ENCODE data around the gene NACA.
"Not testable (repeated sequence)": the region's sequence is repeated elsewhere in the genome, so short reads cannot be mapped to it uniquely, and the experiment has no call there.

Gene NACA

DNA sequence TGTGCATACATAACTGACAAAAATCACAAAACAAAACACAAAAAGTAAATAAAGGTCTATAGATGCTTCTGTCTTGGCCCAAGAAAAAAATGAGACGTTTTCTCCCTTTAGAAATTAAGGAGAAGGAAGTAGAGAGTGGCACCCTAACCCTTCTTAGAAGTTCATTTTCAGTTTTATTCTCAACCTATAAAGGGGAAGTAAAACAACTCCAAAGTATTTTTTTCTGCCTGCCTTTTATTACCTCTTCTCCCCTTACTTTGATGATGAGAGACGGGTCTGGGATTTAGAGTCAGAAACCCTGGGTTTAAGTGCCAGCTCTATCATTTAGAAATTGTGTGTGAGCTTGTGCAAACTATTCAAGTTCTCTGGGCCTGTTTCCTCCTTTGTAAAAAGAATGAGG is 24.3 kb upstream of the NACA start:
- no peak for DNase-seq
- Histone ChIP-seq H3K9ac (ENCODE audit: low read length) (no peak overlapping the region), H3K4me1 (ENCODE audit: control insufficient read depth, insufficient read depth, low read depth, low read length) (peaks cover 3% of the 10 kb centered on the region), H2BK120ac (ENCODE audit: low read depth, low read length) (no peak overlapping the region), H3K4me2 (ENCODE audit: low read length, poor library complexity, severe bottlenecking) (no peak overlapping the region), H3K4me3 (ENCODE audit: insufficient read depth in 1 of 2, low read depth in 1 of 2, low read length in 2 of 2) (no peak overlapping the region), H3K27ac (ENCODE audit: low read length, poor library complexity, severe bottlenecking) (no peak overlapping the region), H4K8ac (ENCODE audit: low read length) (no peak overlapping the region), H3K36me3 (ENCODE audit: control insufficient read depth in 1 of 2, insufficient read depth in 2 of 2, low read depth in 1 of 2, low read length in 2 of 2) (peaks cover 0 to 11% of the 10 kb centered on the region in 2 experiments), H3K23ac (ENCODE audit: low read length in 2 of 2) (no peak overlapping the region), H2AFZ (ENCODE audit: low read depth, low read length) (no peak overlapping the region), H2BK12ac (ENCODE audit: low read length in 2 of 2) (no peak overlapping the region), H3K79me1 (replicated peaks; ENCODE audit: low read length, poor library complexity, severe bottlenecking) (no peaks in the 10 kb centered on the region), H2BK15ac (ENCODE audit: low read depth, poor library complexity, severe bottlenecking) (no peak overlapping the region), H3K18ac (ENCODE audit: low read depth in 1 of 2, low read length in 2 of 2) (no peak overlapping the region), H3K27me3 (ENCODE audit: control insufficient read depth in 1 of 2, insufficient read depth in 1 of 2, low read length in 2 of 2) (no peaks in the 10 kb centered on the region), H2AK5ac (ENCODE audit: low read length, severe bottlenecking) (no peak overlapping the region), H3K9me3 (ENCODE audit: control insufficient read depth, low read length) (no peaks in the 10 kb centered on the region), H3K4ac (ENCODE audit: low read depth in 1 of 2, low read length in 2 of 2) (no peak overlapping the region), H4K91ac (ENCODE audit: low read length) (no peak overlapping the region), H2BK5ac (ENCODE audit: low read depth, low read length, poor library complexity, severe bottlenecking) (no peak overlapping the region), H3K14ac (ENCODE audit: low read length in 2 of 2) (no peak overlapping the region)
- WGBS = no CpG with 5 or more reads among the region's 2 CpGs

DNA sequence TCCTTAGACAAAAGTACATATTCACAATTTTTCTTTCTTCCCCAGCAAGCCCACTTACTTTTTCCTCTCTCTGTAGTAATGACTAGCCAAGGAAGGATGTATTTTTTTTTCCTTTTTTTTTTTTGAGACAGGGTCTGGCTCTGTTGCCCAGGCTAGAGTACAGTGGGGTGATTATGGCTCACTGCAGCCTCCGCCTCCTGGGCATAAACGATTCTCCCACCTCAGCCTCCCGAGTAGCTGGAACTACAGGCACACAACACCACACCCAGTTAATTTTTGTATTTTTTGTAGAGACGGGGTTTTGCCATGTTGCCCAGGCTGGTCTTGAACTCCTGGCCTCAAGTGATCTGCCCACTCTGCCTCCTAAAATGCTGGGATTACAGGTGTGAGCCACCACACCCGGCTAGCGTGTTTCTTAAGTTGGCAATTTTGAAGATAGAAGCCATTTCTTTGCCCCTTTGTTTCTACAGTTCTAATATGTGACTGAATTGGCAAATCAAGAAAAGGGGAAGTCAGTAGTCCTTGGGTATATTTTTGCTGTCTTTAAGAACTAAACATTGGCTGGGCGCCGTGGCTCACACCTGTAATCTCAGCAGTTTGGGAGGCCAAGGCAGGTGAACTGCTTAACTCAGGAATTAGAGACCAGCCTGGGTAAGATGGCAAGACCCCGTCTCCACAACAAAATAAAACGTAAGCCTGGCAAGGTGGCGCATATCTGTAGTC is 3.2 kb upstream of the NACA start:
- Histone ChIP-seq H3K27ac (ENCODE audit: low read length, poor library complexity, severe bottlenecking) (no peak overlapping the region), H3K14ac (ENCODE audit: low read length in 2 of 2) (no peak overlapping the region), H2AK5ac (ENCODE audit: low read length, severe bottlenecking) (no peak overlapping the region), H3K4me2 (ENCODE audit: low read length, poor library complexity, severe bottlenecking) (no peak overlapping the region), H3K4me3 (ENCODE audit: insufficient read depth in 1 of 2, low read depth in 1 of 2, low read length in 2 of 2) (no peak overlapping the region), H3K4ac (ENCODE audit: low read depth in 1 of 2, low read length in 2 of 2) (no peak overlapping the region), H3K9ac (ENCODE audit: low read length) (no peak overlapping the region), H2BK12ac (ENCODE audit: low read length in 2 of 2) (no peak overlapping the region), H3K27me3 (ENCODE audit: control insufficient read depth in 1 of 2, insufficient read depth in 1 of 2, low read length in 2 of 2) (no peaks in the 10 kb centered on the region), H4K91ac (ENCODE audit: low read length) (no peak overlapping the region), H2BK120ac (ENCODE audit: low read depth, low read length) (no peak overlapping the region), H3K36me3 (ENCODE audit: control insufficient read depth in 1 of 2, insufficient read depth in 2 of 2, low read depth in 1 of 2, low read length in 2 of 2) (peaks cover 0 to 17% of the 10 kb centered on the region in 2 experiments), H2BK15ac (ENCODE audit: low read depth, poor library complexity, severe bottlenecking) (no peak overlapping the region), H3K23ac (ENCODE audit: low read length in 2 of 2) (no peak overlapping the region), H2AFZ (ENCODE audit: low read depth, low read length) (no peak overlapping the region), H4K8ac (ENCODE audit: low read length) (no peak overlapping the region), H3K9me3 (ENCODE audit: control insufficient read depth, low read length) (no peaks in the 10 kb centered on the region), H3K79me1 (replicated peaks; ENCODE audit: low read length, poor library complexity, severe bottlenecking) (no peaks in the 10 kb centered on the region), H3K18ac (ENCODE audit: low read depth in 1 of 2, low read length in 2 of 2) (no peak overlapping the region), H3K4me1 (ENCODE audit: control insufficient read depth, insufficient read depth, low read depth, low read length) (no peaks in the 10 kb centered on the region), H2BK5ac (ENCODE audit: low read depth, low read length, poor library complexity, severe bottlenecking) (no peak overlapping the region)
- WGBS = 95% methylated on average over 9 of the region's 11 CpGs
- DNase-seq = no peak

DNA sequence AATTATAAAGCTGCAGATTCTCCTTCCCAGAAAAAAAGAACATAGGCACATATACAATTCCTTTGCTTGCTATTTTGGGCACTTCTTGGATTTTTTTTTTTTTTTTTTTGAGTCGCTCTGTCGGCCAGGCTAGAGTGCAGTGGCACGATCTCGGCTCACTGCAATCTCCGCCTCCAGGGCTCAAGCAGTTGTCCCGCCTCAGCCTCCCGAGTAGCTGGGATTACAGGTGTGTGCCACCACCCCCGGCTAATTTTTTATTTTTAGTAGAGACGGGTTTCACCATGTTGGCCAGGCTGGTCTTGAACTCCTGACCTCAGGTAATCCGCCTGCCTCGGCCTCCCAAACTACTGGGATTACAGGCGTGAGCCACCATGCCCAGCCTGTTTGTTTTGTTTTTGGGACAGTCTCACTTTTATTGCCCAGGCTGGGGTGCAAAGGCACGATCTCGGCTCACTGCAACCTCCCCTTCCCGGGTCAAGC is 1.1 kb upstream of the NACA start:
- H3K9ac ChIP-seq (ENCODE audit: low read length) = peak overlapping the region; percentile 98
- not testable (repeated sequence) for H3K4me2 ChIP-seq (ENCODE audit: low read length, poor library complexity, severe bottlenecking); H3K18ac ChIP-seq (ENCODE audit: low read depth in 1 of 2, low read length in 2 of 2); H3K27me3 ChIP-seq (ENCODE audit: control insufficient read depth in 1 of 2, insufficient read depth in 1 of 2, low read length in 2 of 2); H3K4ac ChIP-seq (ENCODE audit: low read depth in 1 of 2, low read length in 2 of 2); H3K79me1 ChIP-seq (replicated peaks; ENCODE audit: low read length, poor library complexity, severe bottlenecking); H4K91ac ChIP-seq (ENCODE audit: low read length); H2BK5ac ChIP-seq (ENCODE audit: low read depth, low read length, poor library complexity, severe bottlenecking); H2AFZ ChIP-seq (ENCODE audit: low read depth, low read length); H4K8ac ChIP-seq (ENCODE audit: low read length); H2BK12ac ChIP-seq (ENCODE audit: low read length in 2 of 2); H2BK15ac ChIP-seq (ENCODE audit: low read depth, poor library complexity, severe bottlenecking); H3K14ac ChIP-seq (ENCODE audit: low read length in 2 of 2); H2AK5ac ChIP-seq (ENCODE audit: low read length, severe bottlenecking); H3K9me3 ChIP-seq (ENCODE audit: control insufficient read depth, low read length); H2BK120ac ChIP-seq (ENCODE audit: low read depth, low read length); H3K4me1 ChIP-seq (ENCODE audit: control insufficient read depth, insufficient read depth, low read depth, low read length); H3K23ac ChIP-seq (ENCODE audit: low read length in 2 of 2); DNase-seq
- H3K4me3 ChIP-seq (ENCODE audit: insufficient read depth in 1 of 2, low read depth in 1 of 2, low read length in 2 of 2) = peak overlapping the region in 1 of 2 experiments; percentile 97
- 96% methylated on average over 15 of the region's 15 CpGs for WGBS
- peak overlapping the region; percentile 97 for H3K27ac ChIP-seq (ENCODE audit: low read length, poor library complexity, severe bottlenecking)
- peaks cover 5 to 26% of the 10 kb centered on the region in 2 experiments for H3K36me3 ChIP-seq (ENCODE audit: control insufficient read depth in 1 of 2, insufficient read depth in 2 of 2, low read depth in 1 of 2, low read length in 2 of 2)

DNA sequence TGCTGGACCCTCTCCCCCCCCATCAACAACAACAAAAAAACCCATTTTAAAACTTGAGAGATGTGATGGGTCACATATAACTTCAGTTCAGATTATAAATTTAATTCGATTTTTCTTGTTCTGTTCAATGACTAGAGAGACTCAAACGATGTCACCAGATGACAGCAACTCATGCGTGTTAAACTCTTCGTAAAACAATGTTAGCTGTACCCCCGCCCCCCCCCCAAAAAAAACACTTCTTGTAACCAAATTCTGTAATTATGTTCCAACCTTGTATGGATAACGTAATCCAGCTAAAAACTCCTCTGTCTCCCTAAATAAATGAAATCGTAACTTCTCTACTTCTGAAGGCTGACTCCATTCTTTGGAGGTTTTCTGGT is 614 bp upstream of the NACA start:
- 45% methylated on average over 7 of the region's 7 CpGs for WGBS
- no peaks in the 10 kb centered on the region for H3K9me3 ChIP-seq (ENCODE audit: control insufficient read depth, low read length)
- H2AK5ac ChIP-seq (ENCODE audit: low read length, severe bottlenecking) = no peak overlapping the region
- DNase-seq = no peak
- H2BK5ac ChIP-seq (ENCODE audit: low read depth, low read length, poor library complexity, severe bottlenecking) = no peak overlapping the region
- peak overlapping the region; percentile 98 for H3K9ac ChIP-seq (ENCODE audit: low read length)
- no peak overlapping the region for H4K91ac ChIP-seq (ENCODE audit: low read length)
- peak overlapping the region; percentile 47 for H3K4me2 ChIP-seq (ENCODE audit: low read length, poor library complexity, severe bottlenecking)
- no peak overlapping the region for H2BK15ac ChIP-seq (ENCODE audit: low read depth, poor library complexity, severe bottlenecking)
- H2BK12ac ChIP-seq (ENCODE audit: low read length in 2 of 2) = no peak overlapping the region
- no peaks in the 10 kb centered on the region for H3K79me1 ChIP-seq (replicated peaks; ENCODE audit: low read length, poor library complexity, severe bottlenecking)
- no peak overlapping the region for H3K4ac ChIP-seq (ENCODE audit: low read depth in 1 of 2, low read length in 2 of 2)
- no peaks in the 10 kb centered on the region for H3K27me3 ChIP-seq (ENCODE audit: control insufficient read depth in 1 of 2, insufficient read depth in 1 of 2, low read length in 2 of 2)
- H3K18ac ChIP-seq (ENCODE audit: low read depth in 1 of 2, low read length in 2 of 2) = no peak overlapping the region
- H3K4me1 ChIP-seq (ENCODE audit: control insufficient read depth, insufficient read depth, low read depth, low read length) = peaks cover 10% of the 10 kb centered on the region
- no peak overlapping the region for H3K23ac ChIP-seq (ENCODE audit: low read length in 2 of 2)
- peaks cover 10 to 31% of the 10 kb centered on the region in 2 experiments for H3K36me3 ChIP-seq (ENCODE audit: control insufficient read depth in 1 of 2, insufficient read depth in 2 of 2, low read depth in 1 of 2, low read length in 2 of 2)
- peak overlapping the region in 1 of 2 experiments; percentile 97 for H3K4me3 ChIP-seq (ENCODE audit: insufficient read depth in 1 of 2, low read depth in 1 of 2, low read length in 2 of 2)
- no peak overlapping the region for H3K14ac ChIP-seq (ENCODE audit: low read length in 2 of 2)
- peak overlapping the region; percentile 97 for H3K27ac ChIP-seq (ENCODE audit: low read length, poor library complexity, severe bottlenecking)
- H2AFZ ChIP-seq (ENCODE audit: low read depth, low read length) = no peak overlapping the region
- no peak overlapping the region for H2BK120ac ChIP-seq (ENCODE audit: low read depth, low read length)
- no peak overlapping the region for H4K8ac ChIP-seq (ENCODE audit: low read length)

Data from mesenchymal stem cell (in vitro differentiated cells and primary cell).